ENCODE results near the gene RCE1.

RCE1 gene

GRCh38 chr11:66877588-66878385 lies 34.5 kb downstream of the RCE1 start:
- H3K9ac ChIP-seq (ENCODE audit: low read depth, low read length) = no peak overlapping the region
- peaks cover 19% of the 10 kb centered on the region for H3K4me1 ChIP-seq (ENCODE audit: insufficient read depth, low read length)
- no peaks in the 10 kb centered on the region for H3K9me3 ChIP-seq (ENCODE audit: control insufficient read depth, insufficient read depth, low read length)
- H3K36me3 ChIP-seq (ENCODE audit: insufficient read depth, low read length) = no peaks in the 10 kb centered on the region

- Histone ChIP-seq H3K36me3 (ENCODE audit: insufficient read depth, low read length) (no peaks in the 10 kb centered on the region), H3K9ac (ENCODE audit: low read depth, low read length) (no peak overlapping the region), H3K4me1 (ENCODE audit: insufficient read depth, low read length) (peaks cover 19% of the 10 kb centered on the region), H3K9me3 (ENCODE audit: control insufficient read depth, insufficient read depth, low read length) (no peaks in the 10 kb centered on the region)
These were observed 35.2 kb downstream of the RCE1 start for GRCh38 chr11:66878474-66878873.

- no peaks in the 10 kb centered on the region for H3K36me3 ChIP-seq (ENCODE audit: insufficient read depth, low read length)
- no peak overlapping the region for H3K9ac ChIP-seq (ENCODE audit: low read depth, low read length)
- peaks cover 19% of the 10 kb centered on the region for H3K4me1 ChIP-seq (ENCODE audit: insufficient read depth, low read length)
- H3K9me3 ChIP-seq (ENCODE audit: control insufficient read depth, insufficient read depth, low read length) = no peaks in the 10 kb centered on the region
These were observed 35.8 kb downstream of the RCE1 start for GRCh38 chr11:66879000-66879399.

GRCh38 chr11:66879583-66879982 lies 36.3 kb downstream of the RCE1 start:
- H3K9ac ChIP-seq (ENCODE audit: low read depth, low read length) = no peak overlapping the region
- H3K9me3 ChIP-seq (ENCODE audit: control insufficient read depth, insufficient read depth, low read length) = no peaks in the 10 kb centered on the region
- peaks cover 19% of the 10 kb centered on the region for H3K4me1 ChIP-seq (ENCODE audit: insufficient read depth, low read length)
- H3K36me3 ChIP-seq (ENCODE audit: insufficient read depth, low read length) = no peaks in the 10 kb centered on the region

GRCh38 chr11:66879999-66880398 lies 36.8 kb downstream of the RCE1 start:
- H3K36me3 ChIP-seq (ENCODE audit: insufficient read depth, low read length) = no peaks in the 10 kb centered on the region
- H3K9ac ChIP-seq (ENCODE audit: low read depth, low read length) = no peak overlapping the region
- no peaks in the 10 kb centered on the region for H3K9me3 ChIP-seq (ENCODE audit: control insufficient read depth, insufficient read depth, low read length)
- H3K4me1 ChIP-seq (ENCODE audit: insufficient read depth, low read length) = peaks cover 19% of the 10 kb centered on the region

GRCh38 chr11:66880496-66881450 lies 37.5 kb downstream of the RCE1 start:
- H3K4me1 ChIP-seq (ENCODE audit: insufficient read depth, low read length) = peaks cover 23% of the 10 kb centered on the region
- H3K9me3 ChIP-seq (ENCODE audit: control insufficient read depth, insufficient read depth, low read length) = no peaks in the 10 kb centered on the region
- no peak overlapping the region for H3K9ac ChIP-seq (ENCODE audit: low read depth, low read length)
- no peaks in the 10 kb centered on the region for H3K36me3 ChIP-seq (ENCODE audit: insufficient read depth, low read length)

GRCh38 chr11:66881451-66881835 lies 38.2 kb downstream of the RCE1 start:
- Histone ChIP-seq H3K9ac (ENCODE audit: low read depth, low read length) (no peak overlapping the region), H3K36me3 (ENCODE audit: insufficient read depth, low read length) (no peaks in the 10 kb centered on the region), H3K4me1 (ENCODE audit: insufficient read depth, low read length) (peaks cover 27% of the 10 kb centered on the region), H3K9me3 (ENCODE audit: control insufficient read depth, insufficient read depth, low read length) (no peaks in the 10 kb centered on the region)

GRCh38 chr11:66881927-66882452 lies 38.7 kb downstream of the RCE1 start:
- Histone ChIP-seq H3K9me3 (ENCODE audit: control insufficient read depth, insufficient read depth, low read length) (no peaks in the 10 kb centered on the region), H3K4me1 (ENCODE audit: insufficient read depth, low read length) (peaks cover 32% of the 10 kb centered on the region), H3K9ac (ENCODE audit: low read depth, low read length) (no peak overlapping the region), H3K36me3 (ENCODE audit: insufficient read depth, low read length) (no peaks in the 10 kb centered on the region)

GRCh38 chr11:66882561-66883015 lies 39.3 kb downstream of the RCE1 start:
- no peaks in the 10 kb centered on the region for H3K9me3 ChIP-seq (ENCODE audit: control insufficient read depth, insufficient read depth, low read length)
- H3K4me1 ChIP-seq (ENCODE audit: insufficient read depth, low read length) = peaks cover 32% of the 10 kb centered on the region
- no peaks in the 10 kb centered on the region for H3K36me3 ChIP-seq (ENCODE audit: insufficient read depth, low read length)
- no peak overlapping the region for H3K9ac ChIP-seq (ENCODE audit: low read depth, low read length)

GRCh38 chr11:66883016-66883965 lies 40.0 kb downstream of the RCE1 start:
- Histone ChIP-seq H3K36me3 (ENCODE audit: insufficient read depth, low read length) (no peaks in the 10 kb centered on the region), H3K4me1 (ENCODE audit: insufficient read depth, low read length) (peaks cover 32% of the 10 kb centered on the region), H3K9ac (ENCODE audit: low read depth, low read length) (no peak overlapping the region), H3K9me3 (ENCODE audit: control insufficient read depth, insufficient read depth, low read length) (no peaks in the 10 kb centered on the region)

- H3K36me3 ChIP-seq (ENCODE audit: insufficient read depth, low read length) = no peaks in the 10 kb centered on the region
- no peak overlapping the region for H3K9ac ChIP-seq (ENCODE audit: low read depth, low read length)
- H3K4me1 ChIP-seq (ENCODE audit: insufficient read depth, low read length) = peaks cover 32% of the 10 kb centered on the region
- H3K9me3 ChIP-seq (ENCODE audit: control insufficient read depth, insufficient read depth, low read length) = no peaks in the 10 kb centered on the region
These were observed 41.2 kb downstream of the RCE1 start for GRCh38 chr11:66884443-66884842.

GRCh38 chr11:66885469-66885868 lies 42.2 kb downstream of the RCE1 start:
- H3K4me1 ChIP-seq (ENCODE audit: insufficient read depth, low read length) = peaks cover 29% of the 10 kb centered on the region
- H3K9me3 ChIP-seq (ENCODE audit: control insufficient read depth, insufficient read depth, low read length) = no peaks in the 10 kb centered on the region
- no peak overlapping the region for H3K9ac ChIP-seq (ENCODE audit: low read depth, low read length)
- H3K36me3 ChIP-seq (ENCODE audit: insufficient read depth, low read length) = no peaks in the 10 kb centered on the region

- Histone ChIP-seq H3K9ac (ENCODE audit: low read depth, low read length) (no peak overlapping the region), H3K9me3 (ENCODE audit: control insufficient read depth, insufficient read depth, low read length) (no peaks in the 10 kb centered on the region)
These were observed 42.8 kb downstream of the RCE1 start for GRCh38 chr11:66885950-66886440.

More at GRCh38 chr11:66885950-66886440, 42.8 kb downstream of the RCE1 start:
- no peaks in the 10 kb centered on the region for H3K36me3 ChIP-seq (ENCODE audit: insufficient read depth, low read length)
- peaks cover 23% of the 10 kb centered on the region for H3K4me1 ChIP-seq (ENCODE audit: insufficient read depth, low read length)
